Adipocyte (in vitro differentiated cells): ENCODE data around the gene CCDC102A.
A peak's percentile ranks its signal among the peaks of the same experiment; 100 is the strongest.

Source experiments
- DNase-seq: peaks from one replicate; pipeline ENCODE4 v3.0.0-alpha.2; 2015; ENCODE audit warnings: low read depth
- H3K27me3 ChIP-seq: replicated peaks from 2 replicates; pipeline ENCODE4 v1.7.0; 2013; ENCODE audit warnings: mild to moderate bottlenecking, low read length, moderate library complexity; ENCODE audit not compliant: control insufficient read depth, insufficient read depth
- H3K36me3 ChIP-seq: 2 replicates; pipeline ENCODE4 v1.7.0; 2013; ENCODE audit warnings: low read length, mild to moderate bottlenecking, moderate library complexity; ENCODE audit not compliant: control insufficient read depth, insufficient read depth, severe bottlenecking
- H3K4me1 ChIP-seq: 2 replicates; pipeline ENCODE4 v1.7.0; 2013; ENCODE audit warnings: mild to moderate bottlenecking, low read length, moderate library complexity; ENCODE audit not compliant: control insufficient read depth, insufficient read depth
- H3K4me3 ChIP-seq: 2 replicates; pipeline ENCODE4 v1.7.0; 2013; ENCODE audit warnings: mild to moderate bottlenecking, low read length, moderate library complexity
- H3K9ac ChIP-seq: 2 replicates; pipeline ENCODE4 v1.7.0; 2013; ENCODE audit warnings: mild to moderate bottlenecking, low read length, moderate library complexity
- H3K9me3 ChIP-seq: 2 replicates; pipeline ENCODE4 v1.7.0; 2013; ENCODE audit warnings: mild to moderate bottlenecking, low read length, moderate library complexity; ENCODE audit not compliant: control insufficient read depth

Gene CCDC102A

GRCh38 chr16:57477531-57478202 is 58.7 kb downstream of the CCDC102A start:
- Histone ChIP-seq H3K9me3 (no peaks in the 10 kb centered on the region), H3K4me1 (peaks cover 18% of the 10 kb centered on the region), H3K36me3 (peaks cover 22% of the 10 kb centered on the region), H3K4me3 (no peak overlapping the region), H3K27me3 (no peaks in the 10 kb centered on the region), H3K9ac (no peak overlapping the region)
- DNase-seq = no peak

- Histone ChIP-seq H3K27me3 (no peaks in the 10 kb centered on the region), H3K4me3 (no peak overlapping the region), H3K9ac (no peak overlapping the region), H3K4me1 (peaks cover 18% of the 10 kb centered on the region), H3K9me3 (no peaks in the 10 kb centered on the region), H3K36me3 (peaks cover 24% of the 10 kb centered on the region)
- no peak for DNase-seq
These were observed 59.6 kb downstream of the CCDC102A start for GRCh38 chr16:57476546-57477410.

- peaks cover 30% of the 10 kb centered on the region for H3K36me3 ChIP-seq
- H3K4me3 ChIP-seq = no peak overlapping the region
- DNase-seq = peak; percentile 36
- no peaks in the 10 kb centered on the region for H3K27me3 ChIP-seq
- peaks cover 24% of the 10 kb centered on the region for H3K4me1 ChIP-seq
- H3K9ac ChIP-seq = no peak overlapping the region
- H3K9me3 ChIP-seq = no peaks in the 10 kb centered on the region
These were observed 60.5 kb downstream of the CCDC102A start for GRCh38 chr16:57475711-57476339.

- H3K4me3 ChIP-seq = no peak overlapping the region
- H3K4me1 ChIP-seq = peaks cover 31% of the 10 kb centered on the region
- no peaks in the 10 kb centered on the region for H3K27me3 ChIP-seq
- no peak overlapping the region for H3K9ac ChIP-seq
- DNase-seq = no peak
- H3K36me3 ChIP-seq = peaks cover 39% of the 10 kb centered on the region
- no peaks in the 10 kb centered on the region for H3K9me3 ChIP-seq
These were observed 61.4 kb downstream of the CCDC102A start for GRCh38 chr16:57474671-57475661.

- Histone ChIP-seq H3K4me3 (no peak overlapping the region), H3K9ac (no peak overlapping the region), H3K9me3 (no peaks in the 10 kb centered on the region), H3K27me3 (no peaks in the 10 kb centered on the region), H3K36me3 (peaks cover 49% of the 10 kb centered on the region), H3K4me1 (peaks cover 22% of the 10 kb centered on the region)
- DNase-seq = no peak
These were observed 62.5 kb downstream of the CCDC102A start for GRCh38 chr16:57473906-57474305.

GRCh38 chr16:57473176-57473840 is 63.1 kb downstream of the CCDC102A start:
- DNase-seq = no peak
- Histone ChIP-seq H3K36me3 (peaks cover 55% of the 10 kb centered on the region), H3K4me3 (no peak overlapping the region), H3K4me1 (peaks cover 16% of the 10 kb centered on the region), H3K9ac (no peak overlapping the region), H3K27me3 (no peaks in the 10 kb centered on the region), H3K9me3 (no peaks in the 10 kb centered on the region)

GRCh38 chr16:57472665-57473060 is 63.7 kb downstream of the CCDC102A start:
- H3K27me3 ChIP-seq = no peaks in the 10 kb centered on the region
- H3K36me3 ChIP-seq = peaks cover 61% of the 10 kb centered on the region
- H3K4me1 ChIP-seq = peaks cover 15% of the 10 kb centered on the region
- DNase-seq = no peak
- no peak overlapping the region for H3K9ac ChIP-seq
- no peak overlapping the region for H3K4me3 ChIP-seq
- H3K9me3 ChIP-seq = no peaks in the 10 kb centered on the region

- no peak for DNase-seq
- H3K9me3 ChIP-seq = no peaks in the 10 kb centered on the region
- H3K36me3 ChIP-seq = peaks cover 67% of the 10 kb centered on the region
- no peak overlapping the region for H3K9ac ChIP-seq
- peaks cover 15% of the 10 kb centered on the region for H3K4me1 ChIP-seq
- no peak overlapping the region for H3K4me3 ChIP-seq
- no peaks in the 10 kb centered on the region for H3K27me3 ChIP-seq
These were observed 64.3 kb downstream of the CCDC102A start for GRCh38 chr16:57471852-57472664.

- Histone ChIP-seq H3K36me3 (peaks cover 74% of the 10 kb centered on the region), H3K9me3 (no peaks in the 10 kb centered on the region), H3K4me1 (peaks cover 15% of the 10 kb centered on the region), H3K9ac (no peak overlapping the region), H3K27me3 (no peaks in the 10 kb centered on the region), H3K4me3 (no peak overlapping the region)
- no peak for DNase-seq
These were observed 65.2 kb downstream of the CCDC102A start for GRCh38 chr16:57471209-57471608.

- peaks cover 79% of the 10 kb centered on the region for H3K36me3 ChIP-seq
- H3K4me1 ChIP-seq = peaks cover 15% of the 10 kb centered on the region
- no peaks in the 10 kb centered on the region for H3K9me3 ChIP-seq
- DNase-seq = no peak
- H3K4me3 ChIP-seq = no peak overlapping the region
- H3K9ac ChIP-seq = no peak overlapping the region
- no peaks in the 10 kb centered on the region for H3K27me3 ChIP-seq
These were observed 65.7 kb downstream of the CCDC102A start for GRCh38 chr16:57470711-57471110.
